Right ventricle myocardium inferior (tissue), 1 donor: ENCODE data around the gene YES1. TPM values are rescaled to one million over a fixed set of nuclear protein-coding genes. Genes with fewer than 3 reads are reported as not detected.
"Not testable (repeated sequence)": the region's sequence is repeated elsewhere in the genome, so short reads cannot be mapped to it uniquely, and the experiment has no call there.

Experiments used
- ATAC-seq: fragments of 200-7000 bp; cut with Tn5 transposase; one replicate; pipeline ENCODE4 v1.9.1; 2020; ENCODE audit warnings: mild to moderate bottlenecking, moderate library complexity
- DNase-seq: peaks from one replicate; pipeline ENCODE4 v3.0.0; 2021; ENCODE audit errors: missing footprints
- intact Hi-C: fragments of 100-400 bp; cut with DNase I; formaldehyde crosslinking; loops from one replicate; pipeline ENCODE4 v1.11.0; 2022
- total RNA-seq: library from RNA; stranded (reverse); fragmentation: NEBNext Ultra II Directional; extraction: Animal tissue kit (Norgen Biotek cat#: 25700); gene quantifications from one replicate; pipeline ENCODE4 v1.2.1, GENCODE V29; 2021
- donor health status: DM: no; HTN: yes; CAD: no; lungs with severe emphysema.

The YES1 gene
- total RNA-seq, 1 donor from 2014 or later = 23.5 TPM

DNA sequence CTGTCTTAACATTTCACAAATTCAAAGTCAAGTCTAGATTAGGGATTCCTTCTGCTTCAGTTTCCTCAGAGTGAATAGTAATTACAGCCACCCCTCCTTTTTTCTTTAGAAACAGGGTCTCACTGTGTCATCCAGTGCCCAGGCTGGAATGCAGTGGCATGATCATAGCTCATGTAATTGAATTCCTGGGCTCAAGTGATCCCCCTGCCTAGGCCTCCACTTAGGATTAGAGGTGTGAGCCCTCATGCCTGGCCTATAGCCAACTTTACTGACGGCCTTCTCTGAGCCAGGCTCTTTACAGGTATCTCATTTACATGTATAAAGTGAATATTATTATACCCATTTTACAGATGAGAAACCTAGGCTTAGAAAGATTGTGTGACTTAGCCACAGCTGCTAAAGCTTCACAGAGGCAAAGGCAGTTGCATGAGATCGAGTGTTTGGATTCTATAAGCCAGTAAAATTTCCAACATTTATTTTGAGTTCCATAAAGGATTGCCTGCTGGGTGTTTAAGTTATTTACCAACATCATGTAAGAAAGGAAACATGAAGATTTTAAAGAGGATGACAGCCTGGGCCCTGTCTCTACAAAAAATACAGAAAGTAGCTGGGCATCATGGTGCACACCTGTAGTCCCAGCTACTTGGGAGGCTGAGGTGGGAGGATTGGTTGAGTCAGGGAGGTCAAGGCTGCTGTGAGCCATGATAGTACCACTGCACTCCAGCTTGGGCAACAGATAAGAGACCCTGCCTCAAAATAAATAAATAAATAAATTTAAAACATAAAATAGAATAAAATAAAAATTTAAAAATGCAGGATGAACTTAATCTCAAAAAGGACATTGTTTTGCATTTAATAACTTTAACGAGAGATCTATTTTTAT is 101.4 kb downstream of the YES1 start:
- intact Hi-C loops = loop anchor here (10.0 kb wide), 1 partner anchor 86 kb away; no protein-coding TSS in a partner anchor
- no peak for ATAC-seq
- DNase-seq = no peak

DNA sequence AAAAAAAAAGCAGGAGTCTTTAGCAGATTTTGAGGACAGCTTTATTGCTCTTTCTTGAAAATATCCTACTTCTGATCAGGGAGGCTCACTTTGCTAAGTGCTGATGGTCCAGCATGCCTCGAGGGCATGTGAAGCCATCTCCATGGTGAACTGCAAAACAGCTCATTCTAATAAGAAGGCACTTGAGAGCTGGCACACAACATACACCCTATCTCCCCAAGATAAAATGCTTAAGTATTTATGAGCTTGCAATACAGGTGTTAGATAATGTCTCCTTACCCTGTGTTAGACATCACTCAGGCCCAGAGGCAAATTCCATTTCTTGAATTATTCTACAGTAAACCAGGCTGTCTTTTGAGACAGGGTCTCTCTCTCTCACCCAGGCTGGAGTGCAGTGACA is 102.3 kb downstream of the YES1 start:
- intact Hi-C loops = loop anchor here (10.0 kb wide), 1 partner anchor 85 kb away; no protein-coding TSS in a partner anchor
- no peak for DNase-seq

DNA sequence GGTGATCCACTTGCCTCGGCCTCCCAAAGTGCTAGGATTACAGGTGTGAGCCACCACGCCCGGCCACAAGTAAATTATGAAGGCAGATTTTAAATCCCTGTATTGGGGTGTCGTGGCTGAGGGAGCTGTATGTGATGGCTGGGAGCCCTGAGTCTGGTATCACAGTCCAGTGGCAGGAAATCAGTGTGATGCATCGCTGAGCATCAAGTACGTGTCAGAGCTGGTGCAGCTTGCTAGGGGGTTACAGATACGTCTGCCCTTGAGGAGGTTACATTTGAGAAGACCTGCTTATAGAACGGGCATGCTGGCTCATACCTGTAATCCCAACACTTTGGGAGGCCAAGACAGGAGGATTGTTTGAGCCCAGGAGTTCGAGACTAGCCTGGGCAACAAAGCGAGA is 103.9 kb downstream of the YES1 start:
- intact Hi-C loops = no loop called here
- no peak for ATAC-seq
- no peak for DNase-seq

More for the DNA sequence above, 102.3 kb downstream of the YES1 start:
- no peak for ATAC-seq

DNA sequence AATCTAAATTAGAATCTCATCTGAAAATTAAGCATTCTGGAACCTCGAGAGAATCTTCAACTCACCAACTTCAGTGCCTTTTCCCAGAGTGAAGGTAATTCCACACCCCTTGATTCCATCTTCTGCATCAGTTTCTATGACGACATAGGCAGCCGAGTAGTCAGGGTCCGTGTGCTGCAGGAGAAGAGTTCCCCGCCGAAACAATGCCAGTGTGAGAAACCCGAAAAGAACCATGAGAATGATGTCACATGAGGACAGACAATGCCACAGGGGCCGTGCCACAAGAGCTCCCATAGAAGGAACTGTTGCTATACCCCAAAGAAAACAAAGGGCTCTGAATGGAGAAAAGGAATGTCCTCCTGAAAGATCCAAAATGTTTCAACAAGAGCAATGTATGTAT is 105.6 kb downstream of the YES1 start:
- intact Hi-C loops = no loop called here
- DNase-seq (no peak), ATAC-seq (no peak)

DNA sequence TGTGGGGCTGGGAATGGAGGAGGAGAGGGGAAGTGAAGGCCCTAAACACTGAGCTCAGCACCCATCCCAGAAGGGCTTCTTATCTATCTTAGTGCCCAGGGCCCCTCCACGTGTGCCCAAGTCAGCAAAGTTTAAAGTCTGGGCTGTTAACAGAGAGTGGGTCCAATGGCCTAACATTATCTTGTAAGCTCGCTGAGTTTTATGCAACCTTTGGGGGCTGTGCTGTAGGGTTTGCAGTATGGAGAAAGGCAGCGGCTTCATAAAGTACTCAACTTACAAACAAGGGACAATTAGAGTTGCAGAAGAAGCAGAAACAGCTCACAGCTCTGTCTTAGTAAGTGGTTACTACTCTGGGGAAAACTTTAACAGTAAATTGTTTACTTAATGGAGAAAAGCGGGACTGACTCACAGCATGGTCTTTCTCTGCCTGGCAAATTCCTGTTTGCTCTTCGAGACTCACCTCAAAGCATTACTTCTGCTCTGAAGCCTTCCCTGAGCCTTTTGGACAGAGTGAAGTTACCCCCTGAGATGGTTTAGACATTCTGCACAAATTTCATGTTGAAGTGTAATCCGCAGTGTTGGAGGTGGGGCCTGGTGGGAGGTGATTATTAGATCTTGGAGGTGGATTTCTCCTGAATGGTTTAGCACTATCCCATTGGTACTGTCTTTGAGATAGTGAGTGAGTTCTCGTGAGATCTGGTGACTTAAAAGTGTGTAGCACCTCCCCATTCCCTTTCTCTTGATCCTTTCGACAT is 108.7 kb downstream of the YES1 start:
- DNase-seq (no peak), ATAC-seq (no peak)
- intact Hi-C loops = no loop called here

DNA sequence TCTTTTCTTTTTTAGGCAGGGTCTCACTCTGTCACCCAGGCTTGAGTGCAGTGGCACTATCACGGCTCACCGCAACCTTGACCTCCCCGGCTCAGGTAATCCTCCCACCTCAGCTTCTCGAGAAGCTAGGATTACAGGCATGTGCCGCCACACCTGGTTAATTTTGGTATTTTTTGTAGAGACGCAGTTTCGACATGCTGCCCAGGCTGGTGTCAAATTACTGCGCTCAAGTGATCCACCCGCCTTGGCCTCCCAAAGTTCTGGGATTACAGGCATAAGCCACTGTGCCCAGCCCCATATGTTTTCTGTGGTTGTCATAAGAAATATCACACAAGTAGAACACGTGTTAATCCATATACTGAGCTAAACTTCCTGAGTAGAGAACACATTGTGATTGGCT is 114.2 kb downstream of the YES1 start:
- DNase-seq (no peak), ATAC-seq (no peak)
- intact Hi-C loops = no loop called here

DNA sequence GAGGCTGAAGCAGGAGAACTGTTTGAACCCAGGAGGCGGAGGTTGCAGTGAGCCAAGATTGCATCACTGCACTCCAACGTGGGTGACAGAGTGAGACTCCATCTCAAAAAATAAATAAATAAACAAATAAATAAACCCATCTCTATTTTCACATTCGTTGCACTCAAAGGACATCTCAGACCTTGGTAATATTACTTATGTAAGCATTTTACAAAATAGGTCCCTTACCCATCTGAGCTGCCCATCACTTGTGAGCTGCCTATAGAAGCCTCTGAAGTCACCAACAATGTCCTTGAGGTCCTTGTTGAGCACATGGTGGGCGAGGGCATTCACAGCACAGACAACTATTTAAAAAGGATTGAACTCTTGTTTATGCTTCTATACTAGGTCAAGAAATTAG is 115.0 kb downstream of the YES1 start:
- DNase-seq = no peak
- intact Hi-C loops = no loop called here
- no peak for ATAC-seq

DNA sequence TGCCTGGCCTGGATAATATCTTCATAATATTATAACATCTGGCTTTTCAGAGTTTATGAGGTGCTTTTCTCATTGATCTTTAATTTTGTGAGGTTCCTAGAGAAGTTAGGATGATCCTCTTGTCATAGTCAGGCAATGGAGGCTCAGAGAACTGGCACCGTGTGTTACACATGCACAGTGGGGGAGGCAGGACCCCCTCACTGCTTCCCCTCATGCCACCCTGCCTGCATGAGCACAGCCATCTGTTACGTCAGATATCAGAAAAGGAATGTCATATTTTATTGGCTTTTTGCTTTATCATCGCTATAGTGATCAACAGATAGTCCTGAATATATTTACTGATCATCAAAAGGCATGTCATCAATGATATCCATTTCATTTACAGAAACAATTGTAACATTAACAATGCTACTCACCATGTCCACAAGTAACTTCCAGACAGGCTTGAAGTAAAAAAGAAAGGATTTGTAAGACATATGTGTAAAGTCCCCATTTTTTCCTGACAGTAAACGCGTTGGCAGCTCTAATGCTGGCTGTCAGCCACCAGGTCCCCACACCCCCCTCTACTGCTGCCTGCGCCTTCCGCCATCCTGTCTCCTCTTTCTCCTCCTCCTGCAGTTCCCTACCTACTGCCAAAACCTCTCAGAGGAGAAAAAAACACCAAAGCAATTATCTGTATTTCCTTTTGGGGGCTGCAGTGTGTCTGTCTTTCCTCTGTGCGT is 118.4 kb downstream of the YES1 start:
- intact Hi-C loops = no loop called here
- ATAC-seq (no peak), DNase-seq (no peak)

DNA sequence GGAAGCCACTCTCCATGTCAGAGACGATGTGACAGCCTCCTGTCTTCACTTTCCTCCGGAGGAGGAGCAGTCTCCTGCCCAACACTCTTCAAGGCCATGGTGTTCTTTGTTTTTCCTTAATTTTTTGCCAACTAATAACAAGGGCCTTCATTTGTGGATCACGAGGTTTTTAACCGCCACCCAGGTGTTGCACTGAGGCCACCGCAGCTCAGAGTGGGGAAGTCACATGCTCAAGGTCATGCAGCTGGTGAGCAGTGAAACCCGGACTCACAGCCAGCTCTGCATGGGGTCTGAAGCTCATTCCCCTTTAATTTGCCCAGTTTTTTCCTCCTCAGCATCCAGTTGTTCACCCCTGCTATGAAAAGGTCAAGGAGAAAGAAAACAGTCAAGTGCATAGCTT is 119.2 kb downstream of the YES1 start:
- intact Hi-C loops = no loop called here
- no peak for ATAC-seq

DNA sequence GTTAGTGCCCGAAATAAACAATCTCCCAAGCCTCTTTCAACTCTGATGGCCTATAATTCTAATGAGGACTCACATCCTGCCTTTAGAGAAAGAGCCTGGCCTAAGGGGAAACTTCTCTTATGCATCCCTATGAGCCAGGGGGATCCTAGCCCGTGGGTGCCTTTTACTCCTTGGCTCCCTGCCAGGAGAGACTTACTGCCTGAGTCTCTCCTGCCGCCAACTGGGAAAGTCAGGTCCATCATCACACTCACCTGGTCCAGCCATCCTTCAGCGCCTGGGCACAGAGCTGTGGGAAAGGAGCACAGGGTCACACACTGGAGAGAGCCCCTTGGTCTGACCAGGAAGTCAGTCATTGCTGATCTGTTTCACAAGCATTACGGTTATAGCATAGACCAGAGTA is 123.7 kb downstream of the YES1 start:
- no peak for DNase-seq
- no peak for ATAC-seq
- intact Hi-C loops = no loop called here

More for the DNA sequence above, 119.2 kb downstream of the YES1 start:
- DNase-seq = no peak

DNA sequence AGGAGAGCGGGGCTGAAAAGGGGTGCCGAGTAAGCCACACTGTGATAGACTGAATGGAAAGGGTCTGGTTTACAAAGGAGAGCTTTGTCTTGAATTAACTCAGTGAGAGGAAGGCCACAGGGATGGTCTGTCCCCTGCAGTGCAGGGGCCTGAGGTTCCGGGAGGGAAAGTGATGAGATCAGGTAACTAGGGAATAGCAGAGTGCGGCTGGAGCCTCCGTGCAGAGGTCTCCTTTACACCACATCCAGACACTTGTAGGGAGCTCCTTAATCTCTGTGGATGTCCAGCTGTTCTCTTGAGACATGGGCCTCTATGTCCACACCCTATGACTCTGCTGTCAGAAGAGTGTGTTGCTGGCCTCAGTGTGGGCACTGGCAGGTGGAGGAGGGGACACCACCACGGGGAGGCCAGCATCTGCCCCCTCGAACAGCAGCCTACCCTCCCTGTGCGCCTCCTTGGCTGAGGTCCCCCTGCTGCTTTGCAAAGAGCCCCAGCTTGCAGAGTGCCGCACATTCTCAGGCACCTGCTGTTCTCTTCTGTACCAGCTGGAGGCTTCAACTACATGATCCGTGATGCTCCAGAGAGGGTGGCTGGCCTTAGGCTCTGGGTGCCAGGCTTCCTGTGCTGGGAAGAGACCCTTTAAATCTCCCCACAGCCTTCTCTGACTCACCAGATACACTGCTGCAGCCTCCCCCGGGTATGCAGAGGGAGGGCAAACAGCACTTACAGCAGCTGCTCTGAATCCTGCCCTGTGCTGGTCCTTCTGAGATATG is 125.5 kb downstream of the YES1 start:
- intact Hi-C loops = no loop called here
- DNase-seq = no peak
- no peak for ATAC-seq

DNA sequence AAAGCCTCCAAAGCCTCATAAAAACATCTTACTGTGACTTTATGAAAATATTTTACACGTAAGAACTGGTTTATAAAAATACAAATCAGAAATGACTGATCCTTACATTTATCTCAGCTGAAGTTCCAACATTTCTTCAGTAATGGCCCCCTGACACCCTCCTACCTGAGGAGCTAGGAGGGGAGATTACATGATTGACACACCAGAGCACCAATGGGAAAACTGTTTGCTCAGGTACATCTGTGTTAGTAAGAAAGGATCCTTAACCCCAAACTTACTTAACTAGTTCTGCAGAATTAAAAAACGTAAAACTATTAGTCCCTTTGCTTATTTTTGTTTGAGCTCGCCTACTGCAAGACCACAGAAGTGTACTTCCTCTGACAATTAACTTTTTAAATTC is 126.6 kb downstream of the YES1 start:
- ATAC-seq (no peak), DNase-seq (no peak)
- intact Hi-C loops = no loop called here

DNA sequence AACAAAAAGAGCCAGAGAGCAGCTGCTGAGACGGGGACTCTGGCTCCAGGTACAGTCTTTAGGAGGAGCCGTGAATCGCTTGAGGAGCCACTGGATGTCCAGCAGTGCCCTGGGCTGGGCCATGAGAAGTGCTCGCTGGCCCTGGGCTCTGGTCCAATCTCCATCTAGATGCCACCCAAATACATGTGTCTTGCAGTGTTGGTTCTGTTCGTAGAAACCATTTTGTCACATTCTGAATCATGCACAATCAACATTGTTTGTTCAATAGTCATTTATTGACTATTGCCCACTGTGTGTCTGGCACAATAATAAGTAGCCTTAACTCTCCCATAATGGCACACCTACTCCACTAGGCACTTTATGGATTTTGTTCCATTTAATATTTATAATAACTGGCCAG is 128.5 kb downstream of the YES1 start:
- DNase-seq (no peak), ATAC-seq (no peak)
- intact Hi-C loops = no loop called here

DNA sequence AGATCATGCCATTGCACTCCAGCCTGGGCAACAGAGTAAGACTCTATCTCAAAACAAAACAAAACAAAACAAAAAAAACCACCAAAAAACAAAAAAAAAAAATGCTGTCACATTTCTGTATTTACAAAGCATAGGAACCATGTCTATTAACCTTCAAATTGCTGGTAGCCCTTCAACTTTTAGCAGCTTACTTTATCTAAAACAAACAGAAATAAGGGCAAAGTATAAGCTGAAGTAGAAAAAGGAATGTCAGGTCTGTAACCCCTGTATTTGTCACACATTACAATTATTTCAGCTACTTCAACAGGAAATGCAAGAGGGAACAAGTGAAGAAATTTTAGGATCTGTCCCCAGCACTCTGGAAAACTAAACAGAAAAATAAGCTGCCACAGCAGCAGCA is 129.2 kb downstream of the YES1 start:
- no peak for DNase-seq
- ATAC-seq = no peak
- intact Hi-C loops = no loop called here

DNA sequence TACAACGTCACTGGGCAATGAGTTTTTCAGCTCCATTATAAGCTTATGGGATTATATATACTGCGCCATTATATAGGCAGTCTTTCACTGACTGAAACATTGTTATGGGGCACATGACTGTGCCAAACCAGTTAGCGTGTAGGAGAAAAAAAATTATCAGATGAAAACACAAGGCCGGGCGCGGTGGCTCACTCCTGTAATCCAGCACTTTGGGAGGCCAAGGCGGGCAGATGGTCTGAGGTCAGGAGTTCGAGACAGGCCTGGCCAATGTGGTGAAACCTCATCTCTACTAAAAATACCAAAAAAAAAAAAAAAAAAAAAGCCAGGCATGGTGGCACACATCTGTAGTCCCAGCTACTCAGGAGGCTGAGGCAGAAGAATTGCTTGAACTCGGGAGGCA is 129.6 kb downstream of the YES1 start:
- intact Hi-C loops, ATAC-seq, DNase-seq: not testable (repeated sequence)

DNA sequence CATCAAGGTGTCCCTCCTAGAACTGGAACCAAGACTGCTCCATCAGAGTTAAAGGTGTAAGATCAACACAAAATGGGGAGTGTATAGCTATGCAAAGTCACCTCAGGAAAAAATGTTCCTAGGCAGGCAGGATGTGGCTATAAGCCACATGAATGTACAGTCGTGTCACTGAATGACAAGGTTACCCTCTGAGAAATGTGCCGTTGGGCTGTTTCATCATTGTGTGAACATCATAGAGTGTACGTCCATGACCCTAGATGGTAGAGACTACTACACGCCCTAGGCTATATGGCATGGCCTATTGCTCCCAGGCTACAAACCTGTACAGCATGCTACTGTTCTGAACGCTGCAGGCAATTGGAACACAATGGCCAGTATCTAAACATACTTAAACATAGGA is 130.1 kb downstream of the YES1 start:
- DNase-seq (no peak), ATAC-seq (no peak)
- intact Hi-C loops = no loop called here

DNA sequence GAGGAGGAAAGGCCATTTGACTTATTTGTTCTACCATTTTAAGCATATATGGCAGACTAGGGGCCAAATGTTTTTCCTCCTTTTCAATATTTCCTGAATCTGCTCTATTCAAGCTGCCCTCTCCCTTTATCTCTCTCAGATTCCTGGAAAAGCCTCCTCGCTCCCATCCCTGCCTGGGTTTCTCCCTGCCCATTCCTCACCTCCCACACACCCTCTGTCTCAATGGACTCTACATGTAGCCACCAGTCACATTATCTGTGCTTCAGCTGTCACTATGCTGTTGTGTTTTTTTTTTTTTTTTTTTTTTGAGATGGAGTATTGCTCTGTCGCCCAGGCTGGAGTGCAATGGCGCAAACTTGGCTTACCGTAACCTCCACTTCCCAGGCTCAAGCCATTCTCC is 131.7 kb downstream of the YES1 start:
- intact Hi-C loops = no loop called here
- ATAC-seq (no peak), DNase-seq (no peak)

DNA sequence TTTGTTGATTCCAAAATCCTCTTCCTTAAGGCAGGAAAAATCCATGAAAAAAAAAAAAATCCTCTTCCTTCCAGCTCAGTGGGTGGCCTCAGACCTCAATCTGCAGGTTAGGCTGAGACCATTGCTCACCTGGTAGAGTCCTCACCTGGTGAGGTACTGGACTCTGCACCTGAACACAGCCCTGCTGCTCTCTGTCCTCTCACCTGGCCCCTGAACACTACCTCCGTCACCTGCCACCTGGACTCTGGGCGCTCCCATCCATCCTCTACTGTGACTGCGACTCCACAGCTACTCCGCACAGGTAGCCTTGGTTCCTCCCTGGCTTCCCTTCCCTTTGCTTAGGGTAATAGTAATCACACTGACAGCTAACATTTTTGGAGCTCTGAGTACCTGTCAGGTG is 132.5 kb downstream of the YES1 start:
- no peak for DNase-seq
- intact Hi-C loops = no loop called here
- no peak for ATAC-seq
